HEK293 (cell line): ENCODE data around the gene SCRN2.

ENCODE experiments used
- CTCF ChIA-PET: fragments of 350-600 bp; formaldehyde crosslinking; extraction: SDS; loops from one replicate; lab custom pipeline; 2021; ENCODE audit warnings: antibody characterized with exemption; lab: Yijun Ruan, JAX
- POLR2A ChIA-PET: fragments of 300-600 bp; formaldehyde crosslinking; extraction: SDS; loops from one replicate; lab custom pipeline; 2020; ENCODE audit warnings: antibody characterized with exemption, inconsistent platforms; lab: Yijun Ruan, JAX
- H3K27ac ChIP-seq: fragments of 200-500 bp; sonication (Bioruptor generic); 2 replicates; pipeline ENCODE4 v1.5.1; 2014; ENCODE audit warnings: low read depth, low read length, control low read depth, inconsistent platforms; ENCODE audit errors: extremely low read depth
- H3K36me3 ChIP-seq, 2 experiments: fragments of 200-500 bp in 1 of 2; sonication (Bioruptor generic) in 1 of 2; 1 replicate in 1 of 2; 2 replicates in 1 of 2; pipeline ENCODE4 v1.5.1; 2014 to 2017; ENCODE audit warnings: inconsistent platforms in 2 of 2, low read length in 2 of 2; ENCODE audit not compliant: control insufficient read depth in 2 of 2, insufficient read depth in 1 of 2
- H3K4me1 ChIP-seq: fragments of 200-500 bp; sonication (Bioruptor generic); 2 replicates; pipeline ENCODE4 v1.5.1; 2014; ENCODE audit warnings: mild to moderate bottlenecking, low read length, inconsistent platforms; ENCODE audit not compliant: control insufficient read depth, insufficient read depth
- H3K4me3 ChIP-seq: 2 replicates; pipeline ENCODE4 v1.5.1; 2011; ENCODE audit warnings: low read depth, mild to moderate bottlenecking, control low read depth, low read length, moderate library complexity
- H3K9me3 ChIP-seq: fragments of 200-500 bp; sonication (Bioruptor generic); 2 replicates; pipeline ENCODE4 v1.5.1; 2014; ENCODE audit warnings: low read depth, low read length, inconsistent platforms; ENCODE audit not compliant: control insufficient read depth, insufficient read depth
- ATF2 ChIP-seq: fragments of 450-650 bp; formaldehyde crosslinking; IDR thresholded peaks from 2 replicates; pipeline ENCODE4 v1.5.1; 2016; ENCODE audit warnings: missing biosample characterization, missing genetic modification characterization, low read depth
- PRDM4 ChIP-seq: fragments of 450-650 bp; formaldehyde crosslinking; IDR thresholded peaks from 2 replicates; pipeline ENCODE4 v1.5.1; 2017; ENCODE audit warnings: missing biosample characterization, missing genetic modification characterization
- REST ChIP-seq: fragments of 450-650 bp; formaldehyde crosslinking; IDR thresholded peaks from 2 replicates; pipeline ENCODE4 v1.5.1; 2016; ENCODE audit warnings: missing biosample characterization, missing genetic modification characterization
- ZNF280C ChIP-seq: fragments of 450-650 bp; formaldehyde crosslinking; IDR thresholded peaks from 2 replicates; pipeline ENCODE4 v1.5.1; 2016; ENCODE audit warnings: missing biosample characterization, missing genetic modification characterization
- ZNF529 ChIP-seq: fragments of 450-650 bp; formaldehyde crosslinking; IDR thresholded peaks from 2 replicates; pipeline ENCODE4 v1.5.1; 2017; ENCODE audit warnings: missing genetic modification characterization, missing biosample characterization; ENCODE audit not compliant: insufficient replicate concordance
- ZNF530 ChIP-seq: fragments of 450-650 bp; formaldehyde crosslinking; IDR thresholded peaks from 2 replicates; pipeline ENCODE4 v1.5.1; 2016; ENCODE audit warnings: low read depth, missing biosample characterization, missing genetic modification characterization
- ZNF600 ChIP-seq: fragments of 450-650 bp; formaldehyde crosslinking; IDR thresholded peaks from 2 replicates; pipeline ENCODE4 v1.5.1; 2016; ENCODE audit warnings: missing biosample characterization, missing genetic modification characterization
- ZNF623 ChIP-seq: fragments of 450-650 bp; formaldehyde crosslinking; IDR thresholded peaks from 2 replicates; pipeline ENCODE4 v1.5.1; 2016; ENCODE audit warnings: missing biosample characterization, missing genetic modification characterization
- ZSCAN16 ChIP-seq: fragments of 450-650 bp; formaldehyde crosslinking; IDR thresholded peaks from 2 replicates; pipeline ENCODE4 v1.5.1; 2016; ENCODE audit warnings: missing biosample characterization, missing genetic modification characterization

The SCRN2 gene

GRCh38 chr17:47801176-47801765 is 39.8 kb downstream of the SCRN2 start (continued):
- TF ChIP-seq ZNF280C, result no peak
- TF ChIP-seq ZNF530 (tag by site-specific recombination), result no peak
- TF ChIP-seq REST (tag by site-specific recombination), result no peak

- H3K4me1 ChIP-seq, result no peaks in the 10 kb centered on the region
- POLR2A ChIA-PET, result interaction anchor here (1.3 kb wide), 1 partner anchor 31 kb away, joined by 3 read pairs; the partner anchor contains the start of genes LRRC46 and MRPL10
- H3K27ac ChIP-seq, result no peak overlapping the region
- no peak overlapping the region for H3K4me3 ChIP-seq
- H3K36me3 ChIP-seq, result no peaks in the 10 kb centered on the region
- TF ChIP-seq ZNF600 (tag by site-specific recombination) (no peak), ZSCAN16 (tag by site-specific recombination) (no peak), ZNF623 (no peak), ATF2 (no peak), PRDM4 (tag by site-specific recombination) (no peak)
- CTCF ChIA-PET, result interaction anchor here (1.0 to 1.6 kb wide), 4 partner anchors 9 to 113 kb away, joined by 4 to 6 read pairs (median 4); partner anchors contain the start of gene OSBPL7
- no peaks in the 10 kb centered on the region for H3K9me3 ChIP-seq
Measured at GRCh38 chr17:47800686-47801085, 40.4 kb downstream of the SCRN2 start.

GRCh38 chr17:47797797-47798196 is 43.3 kb downstream of the SCRN2 start:
- peak; percentile 93 for TF ChIP-seq REST (tag by site-specific recombination)
- no peak for TF ChIP-seq ZNF529 (tag by site-specific recombination)
- CTCF ChIA-PET, result interaction anchor here (1.0 kb wide), 1 partner anchor 20 kb away, joined by 3 read pairs; no protein-coding TSS in a partner anchor
- POLR2A ChIA-PET, result no interaction called here

More at GRCh38 chr17:47797797-47798196, 43.3 kb downstream of the SCRN2 start:
- Histone ChIP-seq H3K36me3 (no peaks in the 10 kb centered on the region), H3K4me3 (no peak overlapping the region), H3K27ac (no peak overlapping the region), H3K9me3 (no peaks in the 10 kb centered on the region), H3K4me1 (no peaks in the 10 kb centered on the region)
